HT-29 (cell line): ENCODE results near the gene CEP83. TPM values are rescaled to one million over a fixed set of nuclear protein-coding genes. Genes with fewer than 3 reads are reported as not detected.

Source experiments
- total RNA-seq: library from RNA; depleted of rRNA; stranded (reverse); fragments of >200 nt; shearing (Covaris generic); gene quantifications from 2 replicates; pipeline ENCODE4 v1.2.3, GENCODE V29; 2014; rRNA removed

The CEP83 gene
- total RNA-seq, 1 experiment from 2014 or later, result 17.7 TPM

Other genes with a start within 250 kb of the CEP83 start
- 2.9 and 3.0 TPM in 2 replicates for gene TMCC3, start 190.7 kb upstream of the CEP83 start, total RNA-seq